ENCODE measurements around the gene SMIM20.

SMIM20 gene

DNA sequence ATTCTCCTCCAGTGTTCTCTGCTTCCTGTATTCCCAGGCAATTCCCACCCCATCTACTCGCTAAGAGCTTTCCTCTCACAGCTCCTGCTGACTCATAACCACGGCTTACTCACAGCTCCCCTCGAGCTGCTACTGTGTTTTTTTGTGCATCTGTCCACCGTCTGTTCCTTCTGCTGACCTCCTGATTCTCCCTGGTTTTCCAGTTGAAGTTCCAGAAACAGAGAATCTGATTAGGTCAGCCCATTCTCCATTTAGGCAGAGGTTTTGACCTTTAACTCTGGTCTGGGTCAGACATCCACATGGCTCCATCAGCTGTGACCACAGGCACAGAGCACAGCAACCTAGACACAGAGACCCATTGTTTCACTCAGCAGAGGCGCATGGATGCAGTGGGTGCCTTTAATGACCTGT lies 5.5 kb upstream of the SMIM20 start:
- H3K4me2 ChIP-seq (ENCODE audit: low read length) = no peak overlapping the region
- peak in 1 of 2 donors; percentile 7 for DNase-seq
- no peak overlapping the region for H3K4ac ChIP-seq (ENCODE audit: low read depth, low read length)
- H2AFZ ChIP-seq (ENCODE audit: insufficient read depth, low read length, poor library complexity) = no peak overlapping the region
- WGBS (ENCODE audit: extremely low coverage, insufficient coverage, insufficient read length) = no CpG with 5 or more reads among the region's 5 CpGs
- no peak overlapping the region for H2BK5ac ChIP-seq (ENCODE audit: low read depth, low read length, poor library complexity)
- H3K4me1 ChIP-seq (ENCODE audit: control insufficient read depth in 1 of 2, insufficient read depth in 2 of 2, low read length in 2 of 2) = peaks cover 2 to 8% of the 10 kb centered on the region in 2 experiments
- no peak overlapping the region for H4K12ac ChIP-seq (ENCODE audit: low read depth, low read length)
- H3K79me2 ChIP-seq (ENCODE audit: control insufficient read depth, insufficient read depth, low read length, poor library complexity) = no peaks in the 10 kb centered on the region
- no peak overlapping the region for H2BK120ac ChIP-seq (ENCODE audit: insufficient read depth, low read length, poor library complexity)
- H3K27ac ChIP-seq (ENCODE audit: low read depth, low read length) = no peak overlapping the region
- H2AK5ac ChIP-seq (ENCODE audit: low read length) = no peak overlapping the region
- no peaks in the 10 kb centered on the region for H3K27me3 ChIP-seq (ENCODE audit: insufficient read depth, low read length)
- no peak overlapping the region for H2BK12ac ChIP-seq (ENCODE audit: low read length)
- no peak overlapping the region for H3K4me3 ChIP-seq (ENCODE audit: low read depth, low read length)
- H3K79me1 ChIP-seq (ENCODE audit: low read length) = no peaks in the 10 kb centered on the region
- H4K8ac ChIP-seq (ENCODE audit: low read depth, low read length) = no peak overlapping the region
- H3K23ac ChIP-seq (ENCODE audit: low read length) = no peak overlapping the region
- no peaks in the 10 kb centered on the region for H3K36me3 ChIP-seq (ENCODE audit: control insufficient read depth in 1 of 2, insufficient read depth in 2 of 2, low read length in 2 of 2)
- H4K91ac ChIP-seq (ENCODE audit: low read depth, low read length) = no peak overlapping the region
- no peak overlapping the region for H3K18ac ChIP-seq (ENCODE audit: low read length)
- peaks cover 2% of the 10 kb centered on the region for H3K9me3 ChIP-seq (ENCODE audit: insufficient read depth, low read depth, low read length)
- no peak overlapping the region for H3K9ac ChIP-seq (ENCODE audit: low read length)
- H3K14ac ChIP-seq (ENCODE audit: low read length) = no peak overlapping the region

DNA sequence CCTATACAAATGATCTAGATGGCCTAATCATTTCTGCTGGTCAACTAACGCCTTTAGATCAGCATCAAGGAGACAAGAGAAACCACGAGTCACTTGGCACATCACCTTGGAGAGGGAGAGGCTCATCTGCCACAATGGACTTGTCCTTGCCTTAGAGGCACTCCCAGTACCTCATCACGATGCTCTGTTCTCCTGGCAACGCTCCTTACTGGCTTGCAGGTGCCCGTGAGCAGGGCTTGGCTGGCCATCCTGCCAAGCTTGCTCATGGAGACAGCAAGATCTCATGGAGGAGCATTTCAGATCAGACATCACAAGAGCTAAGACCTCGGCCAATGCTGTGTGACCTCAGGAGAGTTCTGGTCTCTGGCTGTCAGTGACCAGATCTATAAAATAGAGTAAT lies 2.7 kb upstream of the SMIM20 start:
- Histone ChIP-seq H3K23ac (ENCODE audit: low read length) (no peak overlapping the region), H3K27ac (ENCODE audit: low read depth, low read length) (no peak overlapping the region), H3K4me3 (ENCODE audit: low read depth, low read length) (no peak overlapping the region), H3K79me2 (ENCODE audit: control insufficient read depth, insufficient read depth, low read length, poor library complexity) (peaks cover 5% of the 10 kb centered on the region), H3K4me1 (ENCODE audit: control insufficient read depth in 1 of 2, insufficient read depth in 2 of 2, low read length in 2 of 2) (peaks cover 4 to 11% of the 10 kb centered on the region in 2 experiments), H3K14ac (ENCODE audit: low read length) (no peak overlapping the region), H3K4me2 (ENCODE audit: low read length) (no peak overlapping the region), H2BK5ac (ENCODE audit: low read depth, low read length, poor library complexity) (no peak overlapping the region), H3K18ac (ENCODE audit: low read length) (no peak overlapping the region), H2BK120ac (ENCODE audit: insufficient read depth, low read length, poor library complexity) (no peak overlapping the region), H2AK5ac (ENCODE audit: low read length) (no peak overlapping the region), H4K12ac (ENCODE audit: low read depth, low read length) (no peak overlapping the region), H3K9ac (ENCODE audit: low read length) (no peak overlapping the region), H2BK12ac (ENCODE audit: low read length) (no peak overlapping the region), H2AFZ (ENCODE audit: insufficient read depth, low read length, poor library complexity) (no peak overlapping the region), H4K8ac (ENCODE audit: low read depth, low read length) (no peak overlapping the region), H3K9me3 (ENCODE audit: insufficient read depth, low read depth, low read length) (peaks cover 2% of the 10 kb centered on the region), H3K36me3 (ENCODE audit: control insufficient read depth in 1 of 2, insufficient read depth in 2 of 2, low read length in 2 of 2) (no peaks in the 10 kb centered on the region), H3K79me1 (ENCODE audit: low read length) (peaks cover 6% of the 10 kb centered on the region), H3K4ac (ENCODE audit: low read depth, low read length) (no peak overlapping the region), H4K91ac (ENCODE audit: low read depth, low read length) (no peak overlapping the region), H3K27me3 (ENCODE audit: insufficient read depth, low read length) (no peaks in the 10 kb centered on the region)
- DNase-seq = no peak
- no CpG with 5 or more reads among the region's 6 CpGs for WGBS (ENCODE audit: extremely low coverage, insufficient coverage, insufficient read length)

DNA sequence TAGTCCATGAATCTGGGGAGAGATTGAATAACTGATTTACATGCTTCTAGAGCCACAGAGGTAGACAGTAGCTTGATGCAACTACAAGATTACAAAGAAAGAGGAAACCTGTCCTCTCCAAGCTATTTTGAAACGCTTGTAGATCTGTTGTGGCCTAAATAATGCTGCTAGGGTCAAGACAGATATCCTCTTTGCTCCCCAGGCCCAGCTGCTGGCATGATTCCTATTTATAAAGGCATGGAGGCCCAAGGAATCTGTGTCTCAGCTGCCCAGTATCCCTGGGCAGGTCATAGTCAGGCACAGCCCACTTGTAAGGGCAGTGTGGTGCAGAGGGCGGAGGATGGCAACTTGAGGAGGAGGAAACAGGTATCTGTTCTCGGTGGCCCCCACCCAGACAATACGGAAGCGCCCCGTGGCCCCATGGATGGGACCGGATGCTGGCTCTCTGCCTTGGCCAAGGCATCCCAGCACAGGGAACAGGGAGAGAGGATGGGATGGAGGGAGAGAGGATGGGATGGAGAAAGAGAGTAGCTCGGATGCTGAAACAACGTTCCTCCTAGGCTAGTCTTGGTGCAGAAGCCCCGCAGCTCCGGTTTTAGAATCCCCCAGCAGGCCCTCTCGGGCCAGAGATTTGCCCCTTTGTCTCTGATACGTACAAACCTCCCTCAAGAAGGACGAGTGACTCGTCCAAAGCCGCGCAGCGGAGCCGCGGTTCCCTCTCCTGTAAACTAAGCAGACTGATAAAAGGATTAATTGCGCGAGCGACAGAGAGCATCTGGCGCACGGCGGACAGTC lies 767 bp upstream of the SMIM20 start:
- H3K18ac ChIP-seq (ENCODE audit: low read length) = no peak overlapping the region

DNA sequence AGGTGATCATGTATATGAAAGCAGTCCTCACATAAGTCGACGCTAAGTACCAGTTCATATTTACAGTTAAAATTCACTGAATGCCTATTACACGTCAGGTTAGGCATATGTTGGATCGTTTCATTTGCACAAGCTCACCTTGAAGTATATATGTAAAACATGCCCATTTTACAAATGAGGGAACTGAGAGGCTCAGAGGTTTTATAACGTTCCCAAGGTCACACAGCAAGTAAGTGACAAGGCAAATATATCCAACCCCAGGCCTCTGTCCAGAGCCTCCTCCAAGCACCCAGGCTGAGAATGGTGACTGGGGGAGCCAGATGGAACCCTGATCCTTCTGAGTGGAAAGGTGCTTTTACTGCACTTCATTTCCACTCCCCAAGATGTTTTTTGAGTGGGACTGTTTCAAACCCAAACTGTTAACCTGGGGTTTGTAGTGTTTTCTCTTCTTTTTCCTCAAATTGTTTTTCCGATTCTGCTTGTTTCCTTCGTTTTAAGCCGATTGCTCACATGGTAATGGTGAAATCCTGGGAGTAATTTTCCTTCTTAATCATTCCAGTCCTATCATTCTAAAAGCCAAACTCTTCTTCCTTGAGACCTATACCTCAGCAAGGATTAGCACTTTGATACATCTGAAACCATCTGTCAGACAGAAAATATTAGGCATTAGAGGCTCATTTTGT lies 791 bp downstream of the SMIM20 start:
- Histone ChIP-seq H4K8ac (ENCODE audit: low read depth, low read length) (peak overlapping the region; percentile 99), H3K27ac (ENCODE audit: low read depth, low read length) (no peak overlapping the region), H3K9ac (ENCODE audit: low read length) (peak overlapping the region; percentile 70), H2BK12ac (ENCODE audit: low read length) (no peak overlapping the region), H3K36me3 (ENCODE audit: control insufficient read depth in 1 of 2, insufficient read depth in 2 of 2, low read length in 2 of 2) (no peaks in the 10 kb centered on the region), H2AFZ (ENCODE audit: insufficient read depth, low read length, poor library complexity) (peak overlapping the region; percentile 55), H4K91ac (ENCODE audit: low read depth, low read length) (peak overlapping the region; percentile 95), H2AK5ac (ENCODE audit: low read length) (no peak overlapping the region), H3K9me3 (ENCODE audit: insufficient read depth, low read depth, low read length) (peaks cover 2% of the 10 kb centered on the region), H3K79me1 (ENCODE audit: low read length) (peaks cover 6% of the 10 kb centered on the region), H4K12ac (ENCODE audit: low read depth, low read length) (no peak overlapping the region), H3K4me3 (ENCODE audit: low read depth, low read length) (no peak overlapping the region), H3K14ac (ENCODE audit: low read length) (no peak overlapping the region), H3K27me3 (ENCODE audit: insufficient read depth, low read length) (no peaks in the 10 kb centered on the region), H3K23ac (ENCODE audit: low read length) (no peak overlapping the region), H3K4me1 (ENCODE audit: control insufficient read depth in 1 of 2, insufficient read depth in 2 of 2, low read length in 2 of 2) (peaks cover 4 to 8% of the 10 kb centered on the region in 2 experiments), H2BK120ac (ENCODE audit: insufficient read depth, low read length, poor library complexity) (no peak overlapping the region), H3K79me2 (ENCODE audit: control insufficient read depth, insufficient read depth, low read length, poor library complexity) (peaks cover 5% of the 10 kb centered on the region), H3K4me2 (ENCODE audit: low read length) (peak overlapping the region; percentile 71), H3K4ac (ENCODE audit: low read depth, low read length) (no peak overlapping the region), H2BK5ac (ENCODE audit: low read depth, low read length, poor library complexity) (no peak overlapping the region), H3K18ac (ENCODE audit: low read length) (no peak overlapping the region)
- DNase-seq = no peak
- no CpG with 5 or more reads among the region's 8 CpGs for WGBS (ENCODE audit: extremely low coverage, insufficient coverage, insufficient read length)

More for the DNA sequence above, 767 bp upstream of the SMIM20 start:
- H3K4me2 ChIP-seq (ENCODE audit: low read length) = peak overlapping the region; percentile 85
- no CpG with 5 or more reads among the region's 26 CpGs for WGBS (ENCODE audit: extremely low coverage, insufficient coverage, insufficient read length)
- no peaks in the 10 kb centered on the region for H3K36me3 ChIP-seq (ENCODE audit: control insufficient read depth in 1 of 2, insufficient read depth in 2 of 2, low read length in 2 of 2)
- H4K12ac ChIP-seq (ENCODE audit: low read depth, low read length) = peak overlapping the region; percentile 44
- no peak overlapping the region for H2BK5ac ChIP-seq (ENCODE audit: low read depth, low read length, poor library complexity)
- H2BK120ac ChIP-seq (ENCODE audit: insufficient read depth, low read length, poor library complexity) = peak overlapping the region; percentile 58
- peaks cover 2% of the 10 kb centered on the region for H3K9me3 ChIP-seq (ENCODE audit: insufficient read depth, low read depth, low read length)
- peak overlapping the region; percentile 32 for H3K14ac ChIP-seq (ENCODE audit: low read length)
- H3K4me1 ChIP-seq (ENCODE audit: control insufficient read depth in 1 of 2, insufficient read depth in 2 of 2, low read length in 2 of 2) = peaks cover 4 to 8% of the 10 kb centered on the region in 2 experiments
- no peak overlapping the region for H3K23ac ChIP-seq (ENCODE audit: low read length)
- peaks cover 5% of the 10 kb centered on the region for H3K79me2 ChIP-seq (ENCODE audit: control insufficient read depth, insufficient read depth, low read length, poor library complexity)
- peak overlapping the region; percentile 42 for H4K91ac ChIP-seq (ENCODE audit: low read depth, low read length)
- H3K27me3 ChIP-seq (ENCODE audit: insufficient read depth, low read length) = no peaks in the 10 kb centered on the region
- H2BK12ac ChIP-seq (ENCODE audit: low read length) = no peak overlapping the region
- no peak for DNase-seq
- H2AK5ac ChIP-seq (ENCODE audit: low read length) = no peak overlapping the region
- H3K9ac ChIP-seq (ENCODE audit: low read length) = peak overlapping the region; percentile 28
- H3K4ac ChIP-seq (ENCODE audit: low read depth, low read length) = no peak overlapping the region
- peaks cover 6% of the 10 kb centered on the region for H3K79me1 ChIP-seq (ENCODE audit: low read length)
- H3K27ac ChIP-seq (ENCODE audit: low read depth, low read length) = no peak overlapping the region
- peak overlapping the region; percentile 84 for H4K8ac ChIP-seq (ENCODE audit: low read depth, low read length)
- H3K4me3 ChIP-seq (ENCODE audit: low read depth, low read length) = peak overlapping the region; percentile 67
- peak overlapping the region; percentile 86 for H2AFZ ChIP-seq (ENCODE audit: insufficient read depth, low read length, poor library complexity)
